Upper lobe of left lung (tissue), 6 donors: ENCODE data around the gene MSI2. TPM values are rescaled to one million over a fixed set of nuclear protein-coding genes. Genes with fewer than 3 reads are reported as not detected.

Experiments
- ATAC-seq, 2 donors: fragments of 200-7000 bp; cut with Tn5 transposase; one replicate each; pipeline ENCODE4 v1.9.1; 2022; ENCODE audit warnings: mild to moderate bottlenecking in 2 of 2, moderate library complexity in 2 of 2; ENCODE audit not compliant: low FRiP score in 2 of 2
- DNase-seq, 2 donors: peaks; one replicate each; pipeline ENCODE4 v3.0.0-alpha.2; 2019 to 2020
- H3K27ac ChIP-seq, 4 donors: fragments of 200-600 bp; sonication (generic); one replicate each; pipeline ENCODE4 v1.5.1; 2016 to 2019
- H3K27me3 ChIP-seq, 4 donors: fragments of 200-600 bp; sonication (generic); one replicate each; pipeline ENCODE4 v1.5.1; 2017 to 2019
- H3K36me3 ChIP-seq, 4 donors: fragments of 200-600 bp; sonication (generic); one replicate each; pipeline ENCODE4 v1.5.1; 2016 to 2019
- H3K4me1 ChIP-seq, 4 donors: fragments of 200-600 bp; sonication (generic); one replicate each; pipeline ENCODE4 v1.5.1; 2018 to 2019
- H3K4me3 ChIP-seq, 4 donors: fragments of 200-600 bp; sonication (generic); one replicate each; pipeline ENCODE4 v1.5.1; 2017 to 2019; ENCODE audit warnings: mild to moderate bottlenecking in 2 of 4, moderate library complexity in 1 of 4
- H3K9me3 ChIP-seq, 4 donors: fragments of 200-600 bp; sonication (generic); one replicate each; pipeline ENCODE4 v1.5.1; 2018 to 2019
- CTCF ChIP-seq, 6 experiments: fragments of 450-650 bp in 4 of 6; fragments of 200-600 bp in 2 of 6; sonication (generic) in 2 of 6; IDR thresholded peaks; one replicate each; pipeline ENCODE4 v1.5.1; 2016 to 2019; ENCODE audit warnings: antibody characterized with exemption in 6 of 6
- EP300 ChIP-seq, 4 donors: sonication (generic); formaldehyde crosslinking; IDR thresholded peaks; one replicate each; pipeline ENCODE4 v1.5.1; 2017; ENCODE audit warnings: antibody characterized with exemption in 4 of 4, control low read depth in 2 of 4
- POLR2A ChIP-seq, 4 donors: fragments of 450-650 bp; IDR thresholded peaks; one replicate each; pipeline ENCODE4 v1.5.1; 2016 to 2017; ENCODE audit warnings: antibody characterized with exemption in 4 of 4, mild to moderate bottlenecking in 2 of 4
- POLR2AphosphoS5 ChIP-seq, 2 donors: sonication (generic); formaldehyde crosslinking; IDR thresholded peaks; one replicate each; pipeline ENCODE4 v1.5.1; 2017; ENCODE audit warnings: antibody characterized with exemption in 2 of 2
- WGBS, 2 donors: methylation state at CpG; one replicate each; pipeline ENCODE4 v1.1.5; 2017 to 2018; 5-methylcytosine and 5-hydroxymethylcytosine counted together
- total RNA-seq, 6 donors: library from RNA; depleted of rRNA in 4 of 6; stranded (reverse); fragments of >200 nt in 4 of 6; gene quantifications; one replicate each; pipeline versions ENCODE4 v1.1.0 to v1.2.1, GENCODE V29; 2016 to 2021
- donor health status: DM: no; HTN: no; CAD: no; lungs with moderate emphysema.
- donor health status: DM: no; HTN: yes; CAD: no; lungs with severe emphysema.

MSI2 gene
- total RNA-seq, 6 donors from 2014 or later, result 20.1 to 44.0 (median 32.2) TPM

- Histone ChIP-seq H3K4me3 (no peak overlapping the region), H3K27ac (no peak overlapping the region), H3K36me3 (no peaks in the 10 kb centered on the region), H3K27me3 (no peaks in the 10 kb centered on the region), H3K9me3 (peaks cover 0 to 4% (median 0%) of the 10 kb centered on the region in 4 donors), H3K4me1 (peaks cover 0 to 15% (median 4%) of the 10 kb centered on the region in 4 donors)
- no peak for DNase-seq
- TF ChIP-seq EP300 (IDR thresholded peaks at IDR 0.05), result no peak
- no peak for TF ChIP-seq POLR2AphosphoS5 (IDR thresholded peaks at IDR 0.05)
- TF ChIP-seq CTCF (IDR thresholded peaks at IDR 0.05), result no peak
- TF ChIP-seq POLR2A (IDR thresholded peaks at IDR 0.05), result no peak
- 73% methylated on average over 3 of the region's 3 CpGs for WGBS, 2 donors
- ATAC-seq, result no peak
Observed at GRCh38 chr17:57372156-57372555, 115.8 kb downstream of the MSI2 start.

GRCh38 chr17:57373048-57373447 is 116.7 kb downstream of the MSI2 start:
- ATAC-seq, result no peak
- H3K27ac ChIP-seq, result no peak overlapping the region
- H3K36me3 ChIP-seq, result no peaks in the 10 kb centered on the region
- whole genome bisulfite sequencing, 2 donors, result 66 to 84% methylated on average over 4 of the region's 4 CpGs
- TF ChIP-seq POLR2AphosphoS5 (IDR thresholded peaks at IDR 0.05) (no peak), EP300 (IDR thresholded peaks at IDR 0.05) (no peak), CTCF (IDR thresholded peaks at IDR 0.05) (no peak), POLR2A (IDR thresholded peaks at IDR 0.05) (no peak)
- H3K27me3 ChIP-seq, result no peaks in the 10 kb centered on the region
- H3K9me3 ChIP-seq, result peaks cover 0 to 4% (median 0%) of the 10 kb centered on the region in 4 donors
- H3K4me3 ChIP-seq, result no peak overlapping the region
- DNase-seq, result no peak
- H3K4me1 ChIP-seq, result peaks cover 0 to 14% (median 4%) of the 10 kb centered on the region in 4 donors

GRCh38 chr17:57373756-57374155 is 117.4 kb downstream of the MSI2 start:
- Histone ChIP-seq H3K4me3 (no peak overlapping the region), H3K4me1 (peaks cover 0 to 14% (median 4%) of the 10 kb centered on the region in 4 donors), H3K36me3 (no peaks in the 10 kb centered on the region), H3K27ac (no peak overlapping the region), H3K27me3 (no peaks in the 10 kb centered on the region), H3K9me3 (peaks cover 0 to 4% (median 0%) of the 10 kb centered on the region in 4 donors)
- WGBS, 2 donors, result 98 to 100% methylated on average over 2 of the region's 2 CpGs
- no peak for TF ChIP-seq CTCF (IDR thresholded peaks at IDR 0.05)
- no peak for DNase-seq
- ATAC-seq, result no peak

GRCh38 chr17:57375040-57375769 is 118.9 kb downstream of the MSI2 start:
- DNase-seq (no peak), ATAC-seq (no peak)
- WGBS, 2 donors, result 82 to 86% methylated on average over 11 of the region's 11 CpGs
- H3K4me1 ChIP-seq, result peaks cover 0 to 13% (median 8%) of the 10 kb centered on the region in 4 donors
- H3K36me3 ChIP-seq, result no peaks in the 10 kb centered on the region
- no peak overlapping the region for H3K4me3 ChIP-seq
- H3K9me3 ChIP-seq, result peaks cover 0 to 4% (median 0%) of the 10 kb centered on the region in 4 donors
- no peak for TF ChIP-seq POLR2AphosphoS5 (IDR thresholded peaks at IDR 0.05)
- no peak for TF ChIP-seq CTCF (IDR thresholded peaks at IDR 0.05)
- no peak for TF ChIP-seq EP300 (IDR thresholded peaks at IDR 0.05)
- no peak for TF ChIP-seq POLR2A (IDR thresholded peaks at IDR 0.05)
- H3K27me3 ChIP-seq, result no peaks in the 10 kb centered on the region
- H3K27ac ChIP-seq, result no peak overlapping the region

GRCh38 chr17:57375770-57376225 is 119.5 kb downstream of the MSI2 start:
- ATAC-seq (no peak), DNase-seq (peak in 1 of 2 donors; percentile 13)
- Histone ChIP-seq H3K36me3 (no peaks in the 10 kb centered on the region), H3K4me1 (peaks cover 0 to 9% (median 5%) of the 10 kb centered on the region in 4 donors), H3K9me3 (peaks cover 0 to 4% (median 0%) of the 10 kb centered on the region in 4 donors), H3K27ac (no peak overlapping the region), H3K27me3 (no peaks in the 10 kb centered on the region), H3K4me3 (no peak overlapping the region)
- no peak for TF ChIP-seq POLR2A (IDR thresholded peaks at IDR 0.05)
- TF ChIP-seq POLR2AphosphoS5 (IDR thresholded peaks at IDR 0.05), result no peak
- no peak for TF ChIP-seq EP300 (IDR thresholded peaks at IDR 0.05)
- no peak for TF ChIP-seq CTCF (IDR thresholded peaks at IDR 0.05)
- 84 to 92% methylated on average over 9 to 12 of the region's 12 CpGs for WGBS, 2 donors
